GM23338 (cell line): ENCODE data around the gene TXNDC9. TPM values are rescaled to one million over a fixed set of nuclear protein-coding genes. Genes with fewer than 3 reads are reported as not detected.

ENCODE experiments used
- ATAC-seq: fragments of 200-7000 bp; cut with Tn5 transposase; 3 replicates; pipeline ENCODE4 v1.9.1; 2020
- DNase-seq: peaks from one replicate; pipeline ENCODE4 v3.0.0-alpha.2; 2015; ENCODE audit warnings: low spot score
- H2AFZ ChIP-seq: fragments of 200-600 bp; sonication (generic); 2 replicates; pipeline ENCODE4 v1.8.0; 2016; ENCODE audit warnings: antibody characterized with exemption, mild to moderate bottlenecking, moderate library complexity
- H3F3A ChIP-seq: fragments of 200-600 bp; sonication (generic); replicated peaks from 2 replicates; pipeline ENCODE4 v1.8.0; 2017; ENCODE audit warnings: antibody characterized with exemption, mixed run types, low read depth
- H3K27ac ChIP-seq: fragments of 200-600 bp; sonication (generic); 2 replicates; pipeline ENCODE4 v1.6.1; 2016; ENCODE audit warnings: low read depth
- H3K27me3 ChIP-seq: fragments of 200-600 bp; sonication (generic); 2 replicates; pipeline ENCODE4 v1.8.0; 2016; ENCODE audit warnings: mild to moderate bottlenecking, mixed run types, moderate library complexity; ENCODE audit not compliant: insufficient read depth
- H3K36me3 ChIP-seq: fragments of 200-600 bp; sonication (generic); 2 replicates; pipeline ENCODE4 v1.8.0; 2016; ENCODE audit warnings: mild to moderate bottlenecking; ENCODE audit not compliant: insufficient read depth
- H3K4me1 ChIP-seq: fragments of 200-600 bp; sonication (generic); 2 replicates; pipeline ENCODE4 v1.8.0; 2016; ENCODE audit warnings: mild to moderate bottlenecking, moderate library complexity; ENCODE audit not compliant: insufficient read depth
- H3K4me2 ChIP-seq: fragments of 200-600 bp; sonication (generic); 2 replicates; pipeline ENCODE4 v1.7.1; 2017; ENCODE audit warnings: mixed run types
- H3K4me3 ChIP-seq: fragments of 200-600 bp; sonication (generic); 2 replicates; pipeline ENCODE4 v1.6.1; 2016; ENCODE audit warnings: mixed run types
- H3K79me2 ChIP-seq: fragments of 200-600 bp; sonication (generic); replicated peaks from 2 replicates; pipeline ENCODE4 v1.8.0; 2017; ENCODE audit warnings: mild to moderate bottlenecking; ENCODE audit not compliant: insufficient read depth
- H3K9me2 ChIP-seq: fragments of 200-600 bp; sonication (generic); 2 replicates; pipeline ENCODE4 v1.8.0; 2017; ENCODE audit not compliant: insufficient read depth
- H4K20me1 ChIP-seq: fragments of 200-600 bp; sonication (generic); replicated peaks from 2 replicates; pipeline ENCODE4 v1.8.0; 2017; ENCODE audit warnings: mild to moderate bottlenecking; ENCODE audit not compliant: insufficient read depth
- H3K27ac Mint-ChIP-seq: 2 replicates; pipeline ENCODE4 v1.8.0; 2020; ENCODE audit warnings: inconsistent platforms, mild to moderate bottlenecking, moderate library complexity, mixed read lengths
- H3K27me3 Mint-ChIP-seq: 3 replicates; pipeline ENCODE4 v1.8.0; 2022; ENCODE audit warnings: low read depth, mild to moderate bottlenecking, moderate library complexity, mixed read lengths, inconsistent platforms; ENCODE audit not compliant: insufficient read depth, poor library complexity
- H3K36me3 Mint-ChIP-seq: 3 replicates; pipeline ENCODE4 v1.8.0; 2021; ENCODE audit warnings: low read depth, mild to moderate bottlenecking, inconsistent platforms, moderate library complexity, mixed read lengths
- H3K4me1 Mint-ChIP-seq: 3 replicates; pipeline ENCODE4 v1.8.0; 2020; ENCODE audit warnings: mild to moderate bottlenecking, inconsistent platforms, mixed read lengths
- H3K4me3 Mint-ChIP-seq: 3 replicates; pipeline ENCODE4 v1.8.0; 2021; ENCODE audit warnings: moderate library complexity, mild to moderate bottlenecking, inconsistent platforms, mixed read lengths
- H3K9me3 Mint-ChIP-seq: 3 replicates; pipeline ENCODE4 v1.8.0; 2020; ENCODE audit warnings: moderate library complexity, mild to moderate bottlenecking, inconsistent platforms, mixed read lengths
- CREB1 ChIP-seq: fragments of 250-450 bp; sonication (Bioruptor Pico); IDR thresholded peaks from 2 replicates; pipeline ENCODE4 v1.5.0; 2020; ENCODE audit warnings: low read depth, mild to moderate bottlenecking, moderate library complexity
- CTCF ChIP-seq, 2 experiments: fragments of 200-600 bp in 1 of 2; sonication (generic) in 1 of 2; conservative IDR thresholded peaks; 2 replicates each; pipeline versions ENCODE4 v1.5.1 to v1.6.1; 2016 to 2017; ENCODE audit warnings: antibody characterized with exemption in 2 of 2, low read depth in 2 of 2, mild to moderate bottlenecking in 2 of 2, moderate library complexity in 1 of 2
- EZH2 ChIP-seq: fragments of 200-600 bp; sonication (generic); IDR thresholded peaks from one replicate; pipeline ENCODE4 v1.8.0; 2017; ENCODE audit warnings: antibody characterized with exemption, mild to moderate bottlenecking, low read depth; ENCODE audit not compliant: unreplicated experiment
- EZH2phosphoT487 ChIP-seq: fragments of 200-600 bp; sonication (generic); IDR thresholded peaks from one replicate; pipeline ENCODE4 v1.8.1; 2018; ENCODE audit warnings: antibody characterized with exemption; ENCODE audit not compliant: unreplicated experiment
- JUNB ChIP-seq: IDR thresholded peaks from one replicate; pipeline ENCODE4 v1.6.1; 2016; ENCODE audit warnings: antibody characterized with exemption; ENCODE audit not compliant: unreplicated experiment
- NANOG ChIP-seq: IDR thresholded peaks from 2 replicates; pipeline ENCODE4 v1.6.1; 2016; ENCODE audit warnings: antibody characterized with exemption, borderline replicate concordance
- POLR2AphosphoS5 ChIP-seq: IDR thresholded peaks from 2 replicates; pipeline ENCODE4 v1.6.1; 2016; ENCODE audit warnings: antibody characterized with exemption, low read depth
- REST ChIP-seq: IDR thresholded peaks from one replicate; pipeline ENCODE4 v1.6.1; 2018; ENCODE audit warnings: antibody characterized with exemption; ENCODE audit not compliant: unreplicated experiment
- STAT1 ChIP-seq: IDR thresholded peaks from one replicate; pipeline ENCODE4 v1.6.1; 2016; ENCODE audit warnings: antibody characterized with exemption; ENCODE audit not compliant: unreplicated experiment
- ZNF114 ChIP-seq: fragments of 250-450 bp; sonication (Bioruptor Pico); IDR thresholded peaks from 2 replicates; pipeline ENCODE4 v1.5.0; 2020; ENCODE audit warnings: mild to moderate bottlenecking, moderate library complexity
- ZNF331 ChIP-seq: fragments of 250-450 bp; sonication (Bioruptor Pico); IDR thresholded peaks from 2 replicates; pipeline ENCODE4 v1.5.0; 2020; ENCODE audit warnings: low read depth, mild to moderate bottlenecking, moderate library complexity
- ZNF462 ChIP-seq: fragments of 250-450 bp; sonication (Bioruptor Pico); IDR thresholded peaks from 2 replicates; pipeline ENCODE4 v1.5.0; 2020; ENCODE audit warnings: mild to moderate bottlenecking, moderate library complexity
- polyA plus RNA-seq: library from polyadenylated mRNA; unstranded; fragments of >200 nt; fragmentation: Nextera tagmentation; extraction: Ambion mirVana; gene quantifications from 2 replicates; pipeline ENCODE4 v1.2.1, GENCODE V29; 2016
- total RNA-seq: library from RNA; depleted of rRNA; stranded (reverse); fragments of >200 nt; shearing (Covaris generic); gene quantifications from 2 replicates; pipeline ENCODE4 v1.2.3, GENCODE V29; 2014
- TF ChIP-seq, protein P1 (sequence below): IDR thresholded peaks from 2 replicates; pipeline ENCODE4 v1.6.1; 2016; ENCODE audit warnings: antibody characterized with exemption

Gene TXNDC9
- total and polyA plus RNA-seq, 2 experiments from 2014 or later, result 54.4 to 67.4 TPM

DNA sequence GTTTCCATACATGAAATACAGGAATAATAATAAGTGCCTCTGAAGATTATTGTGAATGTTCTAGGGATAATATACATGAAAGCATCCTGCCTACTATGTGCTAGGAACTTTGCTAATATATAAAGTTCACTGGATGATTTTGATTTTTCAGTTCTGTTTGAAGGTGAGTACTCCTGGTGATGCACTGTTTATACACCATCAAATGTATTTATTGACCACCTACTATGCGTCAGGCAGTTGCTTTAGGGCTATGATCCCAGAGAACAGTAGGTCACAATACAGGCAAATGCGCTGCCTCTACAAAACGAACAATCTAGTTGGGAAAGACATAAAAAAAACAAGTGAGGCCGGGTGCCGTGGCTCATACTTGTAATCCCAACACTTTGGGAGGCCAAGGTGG lies 10.7 kb downstream of the TXNDC9 start:
- H3K27me3 ChIP-seq, result no peaks in the 10 kb centered on the region
- H3F3A ChIP-seq, result no peaks in the 10 kb centered on the region
- Mint-ChIP-seq H3K4me3 (no peak overlapping the region), H3K4me1 (no peaks in the 10 kb centered on the region), H3K27me3 (peaks cover 4% of the 10 kb centered on the region), H3K9me3 (no peaks in the 10 kb centered on the region), H3K27ac (no peak overlapping the region), H3K36me3 (peaks cover 63% of the 10 kb centered on the region)
- H3K36me3 ChIP-seq, result peaks cover 65% of the 10 kb centered on the region
- H3K4me3 ChIP-seq, result no peak overlapping the region
- H3K9me2 ChIP-seq, result no peaks in the 10 kb centered on the region
- TF ChIP-seq STAT1 (no peak), CREB1 (CRISPR knock-in tag) (no peak), ZNF114 (CRISPR knock-in tag) (no peak), EZH2phosphoT487 (no peak), EZH2 (no peak), JUNB (no peak), NANOG (no peak), ZNF462 (no peak), REST (no peak), CTCF (conservative IDR thresholded peaks at IDR 0.05; ENCODE audit: low read depth in 2 of 2) (no peak), ZNF331 (CRISPR knock-in tag) (no peak), POLR2AphosphoS5 (no peak)
- TF ChIP-seq, protein P1, sequence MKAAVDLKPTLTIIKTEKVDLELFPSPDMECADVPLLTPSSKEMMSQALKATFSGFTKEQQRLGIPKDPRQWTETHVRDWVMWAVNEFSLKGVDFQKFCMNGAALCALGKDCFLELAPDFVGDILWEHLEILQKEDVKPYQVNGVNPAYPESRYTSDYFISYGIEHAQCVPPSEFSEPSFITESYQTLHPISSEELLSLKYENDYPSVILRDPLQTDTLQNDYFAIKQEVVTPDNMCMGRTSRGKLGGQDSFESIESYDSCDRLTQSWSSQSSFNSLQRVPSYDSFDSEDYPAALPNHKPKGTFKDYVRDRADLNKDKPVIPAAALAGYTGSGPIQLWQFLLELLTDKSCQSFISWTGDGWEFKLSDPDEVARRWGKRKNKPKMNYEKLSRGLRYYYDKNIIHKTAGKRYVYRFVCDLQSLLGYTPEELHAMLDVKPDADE, result no peak
- no peaks in the 10 kb centered on the region for H3K4me1 ChIP-seq
- no peak for ATAC-seq
- H2AFZ ChIP-seq, result no peak overlapping the region
- H3K27ac ChIP-seq, result no peak overlapping the region
- DNase-seq, result no peak
- H4K20me1 ChIP-seq, result peaks cover 16% of the 10 kb centered on the region; the same call in 1 of the 2 replicates
- H3K4me2 ChIP-seq, result no peak overlapping the region
- H3K79me2 ChIP-seq, result peaks cover 12% of the 10 kb centered on the region
